Stimulated activated CD8-positive, alpha-beta memory T cell treated with anti-CD3 and anti-CD28 coated beads, Interleukin-12 subunit alpha, Interleukin-12 subunit beta, amount 100 ng/mL, for 1 hour (primary cell): ENCODE data around the gene KLRF2.
"Not testable (repeated sequence)": the region's sequence is repeated elsewhere in the genome, so short reads cannot be mapped to it uniquely, and the experiment has no call there.

Experiments
- DNase-seq: peaks from one replicate; pipeline ENCODE4 v3.0.0-alpha.2; 2020; ENCODE audit warnings: low read depth

Gene KLRF2, protein sequence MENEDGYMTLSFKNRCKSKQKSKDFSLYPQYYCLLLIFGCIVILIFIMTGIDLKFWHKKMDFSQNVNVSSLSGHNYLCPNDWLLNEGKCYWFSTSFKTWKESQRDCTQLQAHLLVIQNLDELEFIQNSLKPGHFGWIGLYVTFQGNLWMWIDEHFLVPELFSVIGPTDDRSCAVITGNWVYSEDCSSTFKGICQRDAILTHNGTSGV

DNA sequence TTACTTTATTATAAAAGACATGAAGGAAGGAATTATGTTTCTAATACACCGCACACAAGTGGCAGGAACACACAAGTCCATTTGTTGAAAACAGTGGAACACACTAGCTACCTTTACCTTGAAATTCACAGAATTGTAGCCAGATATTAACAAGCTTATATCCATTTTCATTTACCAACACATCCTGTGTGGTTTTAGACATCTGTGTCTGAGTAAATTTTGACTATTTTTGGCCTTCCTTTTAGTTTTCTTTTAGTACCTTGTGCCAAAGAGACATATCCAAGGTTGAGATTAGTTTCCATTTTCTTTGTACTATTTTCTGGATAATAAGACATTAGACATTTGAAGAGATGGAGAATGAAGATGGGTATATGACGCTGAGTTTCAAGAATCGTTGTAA lies at the start of gene KLRF2:
Gene KLRF2 (plus strand): TSS at position 244 of the 400 bp plus-strand sequence. CDS start 107 bp downstream, at position 351.
- no peak for DNase-seq

GRCh38 chr12:9831720-9832119 lies 49.6 kb upstream of the KLRF2 start:
- no peak for DNase-seq

DNA sequence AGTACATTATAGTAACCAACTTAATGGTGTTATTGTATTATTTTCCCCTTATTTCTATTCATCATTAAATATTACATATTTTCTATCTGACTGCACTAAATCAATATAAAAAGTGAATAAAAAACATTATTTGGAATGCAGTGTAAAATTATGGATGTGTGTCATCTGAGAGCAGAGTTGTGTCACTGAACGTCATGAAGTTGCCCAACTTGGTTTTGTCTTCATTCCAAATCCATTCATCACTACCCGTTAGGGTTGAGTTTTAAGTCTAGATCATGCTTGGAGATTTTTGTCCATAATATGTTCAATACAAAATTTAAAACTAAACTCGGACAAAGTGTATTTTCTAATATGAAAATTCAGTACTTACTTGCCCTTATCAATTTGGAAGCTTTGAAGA lies 37.9 kb upstream of the KLRF2 start:
- DNase-seq: no peak

DNA sequence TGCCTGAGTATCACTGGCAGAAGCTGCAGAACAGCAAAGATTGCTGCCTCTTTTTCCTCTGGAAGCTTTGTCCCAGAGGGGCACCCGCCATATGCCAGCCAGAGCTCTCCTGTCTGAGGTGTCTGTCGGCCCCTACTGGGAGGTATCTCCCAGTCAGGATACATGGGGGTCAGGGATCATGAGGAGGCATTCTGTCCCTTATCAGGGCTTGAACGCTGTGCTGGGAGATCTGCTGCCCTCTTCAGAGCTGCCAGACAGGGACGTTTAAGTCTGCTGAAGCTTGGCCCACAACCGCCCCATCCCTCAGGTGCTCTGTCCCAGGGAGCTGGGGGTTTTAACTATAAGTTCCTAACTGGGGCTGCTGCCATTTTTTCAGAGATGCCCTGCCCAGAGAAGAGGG lies 32.4 kb upstream of the KLRF2 start:
- DNase-seq: no peak

GRCh38 chr12:9851050-9851449 lies 30.2 kb upstream of the KLRF2 start:
- DNase-seq: no peak

GRCh38 chr12:9851927-9852326 lies 29.4 kb upstream of the KLRF2 start:
- DNase-seq: no peak

DNA sequence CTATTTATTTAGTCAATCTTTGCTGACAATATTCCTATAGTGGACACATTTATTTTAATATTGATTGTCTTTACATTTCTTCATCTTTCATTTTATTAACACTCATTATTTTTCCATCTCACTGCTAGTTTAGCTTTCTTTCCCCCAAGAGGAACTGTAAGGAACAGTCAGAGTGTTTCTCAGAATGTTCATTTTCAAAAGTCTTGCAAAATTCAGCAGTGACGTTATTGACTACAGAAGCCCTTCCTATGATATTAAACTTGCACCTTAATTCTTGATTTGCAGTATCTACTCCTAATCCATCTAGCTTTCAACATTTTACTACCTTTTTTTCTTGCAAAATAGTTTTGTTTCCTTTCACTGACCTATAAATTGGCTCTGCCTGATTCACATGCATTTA lies 25.1 kb upstream of the KLRF2 start:
- no peak for DNase-seq

GRCh38 chr12:9856894-9857293 lies 24.4 kb upstream of the KLRF2 start:
- no peak for DNase-seq

- no peak for DNase-seq
Observed at GRCh38 chr12:9858135-9858534, 23.2 kb upstream of the KLRF2 start.

DNA sequence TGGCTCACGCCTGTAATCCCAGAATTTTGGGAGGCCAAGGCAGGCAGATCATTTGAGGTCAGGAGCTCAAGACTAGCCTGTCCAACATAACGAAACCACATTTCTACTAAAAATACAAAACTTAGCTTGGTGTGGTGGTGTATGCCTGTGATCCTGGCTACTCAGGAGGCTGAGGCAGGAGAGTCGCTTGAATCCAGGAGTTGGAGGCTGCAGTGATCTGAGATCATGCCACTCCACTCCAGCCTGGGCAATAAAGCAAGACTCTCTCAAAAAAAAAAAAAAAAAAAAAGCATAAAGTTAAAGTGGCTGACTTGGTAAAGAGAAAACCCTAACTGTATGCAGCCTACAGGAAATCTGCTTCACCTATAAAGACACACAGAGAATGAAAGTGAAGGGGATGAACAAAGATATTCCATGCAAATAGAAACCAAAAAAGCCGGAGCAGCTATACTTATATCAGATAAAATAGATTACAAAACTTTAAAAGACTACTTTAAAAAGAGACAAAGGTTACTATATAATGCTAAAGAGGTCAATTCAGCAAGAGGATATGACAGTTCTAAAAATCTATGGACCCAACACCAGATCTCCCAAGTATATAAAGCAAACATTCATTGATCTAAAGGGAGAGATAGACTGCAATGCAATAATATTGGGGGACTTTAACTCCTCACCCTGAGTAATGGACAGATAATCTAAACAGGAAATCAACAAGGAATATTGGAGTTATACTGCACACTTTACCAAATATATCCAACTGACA lies 16.2 kb upstream of the KLRF2 start:
- no peak for DNase-seq

DNA sequence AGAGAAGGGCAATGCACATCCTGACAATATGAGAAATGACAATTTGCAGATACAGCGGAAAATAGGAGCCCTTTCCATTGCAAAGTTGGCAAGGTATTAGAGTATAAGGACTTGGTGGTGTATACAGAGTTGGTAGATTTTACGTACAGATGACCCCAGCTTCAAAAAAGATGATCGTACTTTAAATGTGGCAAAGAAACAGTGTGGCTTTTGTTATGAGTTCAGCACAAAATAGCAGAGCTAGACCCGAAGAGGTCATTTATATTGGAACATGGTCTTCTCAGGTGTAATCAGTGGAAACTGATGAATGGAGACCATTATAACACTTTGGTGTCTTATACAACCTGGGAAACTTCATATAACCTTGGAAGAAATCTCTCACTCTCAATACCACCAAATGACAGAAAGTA lies 14.4 kb upstream of the KLRF2 start:
- DNase-seq: no peak

DNA sequence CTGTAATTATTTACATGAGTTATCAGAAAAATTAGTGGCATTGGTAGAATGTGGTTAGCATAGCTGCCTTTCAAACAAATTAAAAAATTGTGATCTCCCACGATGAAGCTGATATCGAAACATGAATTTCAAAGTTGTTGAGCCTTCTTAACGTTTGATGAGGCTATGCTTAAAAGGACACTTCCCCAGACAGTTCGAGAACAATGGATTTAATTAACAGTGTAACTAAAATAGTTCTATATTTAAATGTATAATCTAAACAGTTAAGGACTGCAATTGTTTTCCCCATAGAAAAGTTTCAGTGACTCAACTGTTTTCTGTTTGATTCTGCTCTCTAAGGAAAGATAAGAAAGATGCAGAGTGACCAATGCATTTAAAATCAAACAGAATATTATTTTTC lies 13.8 kb upstream of the KLRF2 start:
- no peak for DNase-seq

GRCh38 chr12:9868311-9868801 lies 12.9 kb upstream of the KLRF2 start:
- no peak for DNase-seq

DNA sequence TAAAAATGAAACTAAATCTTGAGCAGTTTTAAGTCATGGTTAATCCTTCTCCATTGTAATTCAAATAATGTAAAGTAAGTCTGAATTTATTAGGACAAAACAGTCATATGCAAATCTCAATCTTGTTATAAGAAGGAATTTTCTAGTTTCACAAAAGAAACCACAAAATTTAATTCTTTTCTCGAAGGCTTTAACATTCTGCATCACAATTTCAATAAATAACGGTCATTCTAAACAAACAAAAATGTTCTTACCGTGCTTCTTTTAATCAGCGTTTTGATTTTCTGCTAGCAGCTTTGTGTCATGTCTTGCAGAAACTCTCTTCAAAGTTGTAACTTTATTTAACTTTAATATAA lies 12.4 kb upstream of the KLRF2 start:
- DNase-seq: no peak

DNA sequence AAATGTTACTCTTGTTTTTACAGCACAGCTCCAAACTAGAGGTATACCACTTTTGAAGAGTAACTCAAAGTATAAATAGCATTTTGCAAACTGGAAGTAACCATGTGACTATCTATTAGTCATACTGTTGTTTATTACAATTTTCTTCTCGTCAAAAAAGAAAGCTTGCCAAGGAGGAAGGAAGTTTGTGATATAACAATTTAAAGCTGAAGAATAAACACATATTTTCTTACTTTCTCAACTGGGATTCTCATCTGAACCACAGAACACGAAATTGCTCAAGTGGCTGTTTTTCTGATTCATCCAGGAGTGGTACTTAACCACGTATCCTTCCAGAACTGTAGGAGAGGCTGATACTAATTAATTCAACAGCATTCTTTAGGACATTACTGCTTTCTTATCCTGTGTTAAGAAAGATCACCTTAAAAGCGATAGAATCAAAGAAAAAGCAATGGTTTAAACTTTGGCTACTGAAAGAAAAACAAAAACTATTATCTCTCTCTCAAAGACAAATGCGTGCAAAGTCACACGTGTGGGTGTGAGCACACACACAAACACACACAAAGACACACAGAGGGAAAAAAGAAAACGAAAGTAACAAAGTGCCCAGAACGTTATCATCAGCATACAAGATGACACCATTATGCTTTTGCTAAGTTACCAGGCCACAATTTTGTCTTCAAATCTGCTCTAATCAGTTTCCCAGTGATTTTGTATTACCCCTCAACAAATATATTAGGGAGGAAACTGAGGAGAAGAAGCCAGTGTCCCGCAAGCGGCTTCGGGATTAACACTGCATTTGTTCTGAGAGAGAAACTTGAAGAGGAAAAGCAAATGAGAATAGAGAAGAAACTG lies 11.8 kb upstream of the KLRF2 start, which contains the start of gene CLEC2B:
Gene CLEC2B (minus strand): TSS at position 48 of the 855 bp plus-strand sequence.
- DNase-seq: no peak

GRCh38 chr12:9870286-9870866 lies 10.9 kb upstream of the KLRF2 start:
- DNase-seq: no peak

- no peak for DNase-seq
Observed at GRCh38 chr12:9872162-9872561, 9.1 kb upstream of the KLRF2 start.

- DNase-seq: no peak
Observed at GRCh38 chr12:9872742-9873141, 8.5 kb upstream of the KLRF2 start.

DNA sequence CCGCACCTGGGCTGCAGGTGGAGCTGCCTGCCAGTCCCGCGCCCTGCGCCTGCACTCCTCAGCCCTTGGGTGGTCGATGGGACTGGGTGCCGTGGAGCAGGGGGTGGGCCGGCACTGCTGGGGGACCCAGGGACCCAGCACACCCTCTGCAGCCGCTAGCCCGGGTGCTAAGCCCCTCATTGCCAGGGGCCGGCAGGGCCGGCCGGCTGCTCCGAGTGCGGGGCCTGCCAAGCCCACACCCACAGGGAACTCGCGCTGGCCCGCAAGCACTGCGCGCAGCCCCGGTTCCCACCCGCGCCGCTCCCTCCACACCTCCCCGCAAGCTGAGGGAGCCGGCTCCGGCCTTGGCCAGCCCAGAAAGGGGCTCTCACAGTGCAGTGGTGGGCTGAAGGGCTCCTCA lies 5.2 kb upstream of the KLRF2 start:
- not testable (repeated sequence) for DNase-seq

DNA sequence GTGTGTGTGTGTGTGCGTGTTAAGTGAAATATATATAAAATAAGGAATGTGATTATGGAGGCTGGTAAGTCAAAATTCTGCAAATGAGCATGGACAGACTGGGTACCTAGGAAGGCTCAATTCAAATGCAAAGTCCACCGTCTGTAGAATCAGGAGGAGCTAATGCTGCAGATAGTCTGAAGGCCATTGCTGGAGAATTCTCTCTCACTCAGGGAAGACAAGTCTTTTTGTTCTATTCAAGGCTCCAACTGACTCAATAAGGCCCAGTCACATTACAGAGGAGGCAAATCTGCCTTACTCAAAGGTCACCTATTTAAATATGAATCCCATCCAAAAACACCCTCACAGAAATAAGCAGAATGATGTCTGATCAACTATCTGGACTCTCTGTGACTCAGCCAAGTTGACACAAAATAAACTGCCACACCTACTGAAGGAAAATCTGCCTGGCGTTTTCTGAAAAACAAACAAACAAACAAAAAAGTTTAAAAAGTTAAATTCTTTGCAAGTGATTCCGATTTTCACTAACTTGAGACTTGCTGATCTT lies 684 bp upstream of the KLRF2 start:
- no peak for DNase-seq

DNA sequence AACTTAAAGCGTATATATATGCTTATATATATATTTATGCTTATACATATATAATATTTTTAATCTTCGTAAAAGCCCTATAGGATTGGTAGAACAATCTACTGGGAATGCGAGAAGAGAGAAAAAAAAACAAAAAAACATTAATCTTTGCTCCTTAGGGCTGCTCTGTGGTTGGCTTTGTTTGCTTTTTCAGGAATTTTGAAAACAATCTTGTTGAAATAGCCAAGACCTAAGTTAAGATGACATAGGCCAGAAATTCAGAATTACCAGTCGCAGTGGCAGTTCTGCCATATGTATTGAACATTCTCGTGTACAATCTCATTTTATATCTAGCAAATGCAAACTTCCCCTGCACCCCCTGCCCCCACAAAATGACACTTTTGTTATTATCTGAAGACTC lies 699 bp downstream of the KLRF2 start:
- no peak for DNase-seq

DNA sequence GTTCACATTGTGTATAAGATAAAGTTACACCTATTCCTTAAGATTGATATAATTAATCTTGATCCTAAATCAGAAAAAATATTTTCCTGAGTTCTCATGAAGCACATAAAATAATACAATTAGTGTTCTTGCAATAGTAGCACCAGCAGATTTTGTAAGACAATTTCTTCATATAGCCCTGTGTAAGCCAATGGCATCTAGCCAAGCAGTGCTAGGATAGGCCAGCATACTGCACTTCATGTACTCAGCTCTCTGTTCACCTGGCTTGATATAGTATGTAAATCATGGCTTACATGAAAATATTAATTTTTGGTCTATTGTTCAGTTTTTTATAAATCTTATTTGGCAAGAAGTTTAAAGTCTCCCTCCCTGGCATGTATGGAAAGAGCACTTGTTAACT lies 1.9 kb downstream of the KLRF2 start:
- no peak for DNase-seq
